PFSK-1 (cell line): Measurements from ENCODE around the gene ZNRF4.

Source experiments
- POLR2AphosphoS5 ChIP-seq: IDR thresholded peaks from 2 replicates; pipeline ENCODE4 v1.6.1; 2012; ENCODE audit warnings: low read depth, mild to moderate bottlenecking, control low read depth, low read length, moderate library complexity
- TAF1 ChIP-seq: IDR thresholded peaks from 2 replicates; pipeline ENCODE4 v1.6.1; 2012; ENCODE audit warnings: low read length, control low read depth, borderline replicate concordance; ENCODE audit not compliant: insufficient read depth

DNA sequence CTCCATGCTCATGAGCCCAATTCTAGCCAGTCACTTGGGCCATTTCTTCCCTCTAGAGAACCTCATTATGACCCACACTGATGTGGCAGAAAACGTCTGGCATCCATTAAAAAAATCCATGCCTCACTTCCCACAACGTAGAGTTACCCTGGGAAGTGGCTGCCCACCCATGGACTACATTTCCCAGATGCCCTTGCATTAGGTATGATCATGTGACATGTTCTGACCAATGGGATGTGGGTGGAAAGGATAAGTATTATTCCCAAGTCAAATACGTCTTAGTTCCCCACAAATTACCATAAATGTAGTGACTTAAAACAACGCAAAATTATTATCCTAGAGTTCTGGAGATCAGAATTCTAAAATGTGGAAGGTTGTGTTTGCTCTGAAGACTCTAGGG is 47.9 kb upstream of the ZNRF4 start:
- no peak for TF ChIP-seq TAF1
- TF ChIP-seq POLR2AphosphoS5: no peak
